K562 (cell line): ENCODE results near the gene BMF. TPM values are rescaled to one million over a fixed set of nuclear protein-coding genes. Genes with fewer than 3 reads are reported as not detected.
A peak's percentile ranks its signal among the peaks of the same experiment; 100 is the strongest.

Experiments
- BRCA1 ChIP-seq, 2 experiments: fragments of 450-650 bp in 1 of 2; sonication (generic) in 1 of 2; formaldehyde crosslinking in 1 of 2; IDR thresholded peaks; 2 replicates each; pipeline versions ENCODE4 v1.5.0 to v1.6.1; 2017 to 2020; ENCODE audit warnings: mild to moderate bottlenecking in 1 of 2, missing genetic modification reagents in 1 of 2
- CBX1 ChIP-seq: sonication (generic); IDR thresholded peaks from 2 replicates; pipeline ENCODE4 v1.6.1; 2016; ENCODE audit warnings: antibody characterized with exemption, low read depth, mild to moderate bottlenecking
- COPS2 ChIP-seq: fragments of 450-650 bp; conservative IDR thresholded peaks from 2 replicates; pipeline ENCODE4 v1.6.1; 2016; ENCODE audit warnings: mild to moderate bottlenecking, moderate library complexity
- DNMT1 ChIP-seq: fragments of 450-650 bp; IDR thresholded peaks from 2 replicates; pipeline ENCODE4 v1.6.1; 2016; ENCODE audit warnings: antibody characterized with exemption, mild to moderate bottlenecking
- DPF2 ChIP-seq: fragments of 450-650 bp; IDR thresholded peaks from 2 replicates; pipeline ENCODE4 v1.6.1; 2016
- ESRRA ChIP-seq: fragments of 450-650 bp; IDR thresholded peaks from 2 replicates; pipeline ENCODE4 v1.6.1; 2014; ENCODE audit warnings: low read depth, mild to moderate bottlenecking, moderate library complexity, borderline replicate concordance
- ETV6 ChIP-seq, 3 experiments: fragments of 150-350 bp in 1 of 3; sonication (generic) in 1 of 3; formaldehyde crosslinking in 1 of 3; IDR thresholded peaks; 2 replicates each; pipeline versions ENCODE4 v1.6.1 to v1.8.0; 2014 to 2022; ENCODE audit warnings: borderline replicate concordance in 2 of 3, low read depth in 2 of 3, antibody characterized with exemption in 1 of 3, low read length in 1 of 3, mild to moderate bottlenecking in 1 of 3, missing genetic modification reagents in 1 of 3
- FOS ChIP-seq: IDR thresholded peaks from 3 replicates; pipeline ENCODE4 v1.6.1; 2011; ENCODE audit not compliant: insufficient read length; ENCODE audit errors: extremely low read depth
- HDAC6 ChIP-seq: IDR thresholded peaks from 2 replicates; pipeline ENCODE4 v1.6.1; 2012; ENCODE audit warnings: low read depth, mild to moderate bottlenecking, control low read depth, inconsistent platforms, low read length, moderate library complexity
- HNRNPK ChIP-seq: fragments of 200-400 bp; formaldehyde crosslinking; IDR thresholded peaks from one replicate; pipeline ENCODE4 v1.6.1; 2018; ENCODE audit warnings: mild to moderate bottlenecking, low read depth, low read length; ENCODE audit not compliant: poor library complexity, severe bottlenecking
- ILF3 ChIP-seq: fragments of 450-650 bp; IDR thresholded peaks from 2 replicates; pipeline ENCODE4 v1.6.1; 2018; ENCODE audit warnings: antibody characterized with exemption, mild to moderate bottlenecking, moderate library complexity, borderline replicate concordance
- MYC ChIP-seq, 2 experiments: fragments of 250-450 bp in 1 of 2; sonication (Bioruptor Pico) in 1 of 2; IDR thresholded peaks; 2 replicates each; pipeline versions ENCODE4 v1.5.1 to v1.6.1; 2012 to 2021; ENCODE audit warnings: low read depth in 2 of 2, borderline replicate concordance in 1 of 2, improper control_type of control experiment in 1 of 2, low read length in 1 of 2, mild to moderate bottlenecking in 1 of 2, moderate library complexity in 1 of 2
- TBL1XR1 ChIP-seq, 2 experiments: IDR thresholded peaks; 2 replicates each; pipeline ENCODE4 v1.6.1; 2012; ENCODE audit warnings: improper control_type of control experiment in 2 of 2, low read length in 2 of 2, mild to moderate bottlenecking in 1 of 2
- TFAM ChIP-seq: fragments of 250-450 bp; sonication (Bioruptor Pico); conservative IDR thresholded peaks from 2 replicates; pipeline ENCODE4 v1.5.0; 2021; ENCODE audit warnings: mild to moderate bottlenecking, moderate library complexity
- XRCC3 ChIP-seq: fragments of 450-650 bp; IDR thresholded peaks from 2 replicates; pipeline ENCODE4 v1.6.1; 2017; ENCODE audit warnings: mild to moderate bottlenecking, moderate library complexity
- ZNF324 ChIP-seq: fragments of 250-450 bp; sonication (Bioruptor Pico); IDR thresholded peaks from 2 replicates; pipeline ENCODE4 v1.4.0; 2020; ENCODE audit warnings: mild to moderate bottlenecking
- ZNF354B ChIP-seq: fragments of 250-450 bp; sonication (Bioruptor Pico); IDR thresholded peaks from 2 replicates; pipeline ENCODE4 v1.4.0; 2020
- polyA plus RNA-seq, 8 experiments: library from polyadenylated mRNA; depleted of rRNA in 4 of 8; stranded (reverse) in 5 of 8; unstranded in 3 of 8; fragments of >200 nt; fragmentation: Nextera tagmentation in 2 of 8; fragmentation: Illumina TruSeq in 1 of 8; extraction: Ambion mirVana in 2 of 8; extraction: Trizol in 1 of 8; gene quantifications; 2 replicates each; pipeline versions ENCODE4 v1.2.1 to v1.2.3, GENCODE V29; 2011 to 2014; ENCODE audit warnings: inconsistent platforms in 1 of 8, missing spikeins in 1 of 8
- total RNA-seq, 7 experiments: library from RNA; depleted of rRNA in 6 of 7; stranded (reverse); fragments of >200 nt in 6 of 7; fragmentation: Illumina TruSeq in 2 of 7; extraction: Trizol in 2 of 7; gene quantifications; 2 replicates each; pipeline versions ENCODE4 v1.2.1 to v1.2.3, GENCODE V29; 2011 to 2021; ENCODE audit warnings: low replicate concordance in 1 of 7
- TF ChIP-seq, protein P1 (sequence below), 2 experiments: fragments of 450-650 bp in 1 of 2; sonication (generic) in 1 of 2; formaldehyde crosslinking in 1 of 2; IDR thresholded peaks; 2 replicates each; pipeline versions ENCODE4 v1.7.1 to v1.9.0; 2016 to 2022; ENCODE audit warnings: inconsistent platforms in 1 of 2, mild to moderate bottlenecking in 1 of 2, missing genetic modification reagents in 1 of 2

The BMF gene
- total and polyA plus RNA-seq, 9 of the 15 experiments (the other 6 are each of a cell fraction or from before 2014, with no cell fraction given) = 0.25 to 0.91 (median 0.59) TPM; not detected in 2

GRCh38 chr15:40104865-40105516 is 3.7 kb downstream of the BMF start (continued):
- TF ChIP-seq HNRNPK (no peak), FOS (no peak), MYC (IDR thresholded peaks at IDR 0.05; ENCODE audit: low read depth, low read length) (peak; percentile 66), MYC (CRISPR knock-in tag; IDR thresholded peaks at IDR 0.05; ENCODE audit: borderline replicate concordance, low read depth) (no peak), ETV6 (IDR thresholded peaks at IDR 0.05; ENCODE audit: borderline replicate concordance in 1 of 2, low read depth in 2 of 2, low read length in 1 of 2) (no peak), ETV6 (CRISPR knock-in tag; IDR thresholded peaks at IDR 0.05; ENCODE audit: borderline replicate concordance) (no peak), DPF2 (peak; percentile 71), ESRRA (no peak), XRCC3 (no peak), ILF3 (no peak), BRCA1 (IDR thresholded peaks at IDR 0.05) (no peak), BRCA1 (CRISPR knock-in tag; IDR thresholded peaks at IDR 0.05) (no peak), CBX1 (peak; percentile 86), HDAC6 (no peak), COPS2 (no peak), TBL1XR1 (IDR thresholded peaks at IDR 0.05; ENCODE audit: low read length in 2 of 2) (no peak; a peak in 1 of 4 replicates), DNMT1 (no peak), TFAM (CRISPR knock-in tag) (no peak), ZNF324 (CRISPR knock-in tag) (no peak), ZNF354B (CRISPR knock-in tag) (no peak)
- TF ChIP-seq, protein P1, sequence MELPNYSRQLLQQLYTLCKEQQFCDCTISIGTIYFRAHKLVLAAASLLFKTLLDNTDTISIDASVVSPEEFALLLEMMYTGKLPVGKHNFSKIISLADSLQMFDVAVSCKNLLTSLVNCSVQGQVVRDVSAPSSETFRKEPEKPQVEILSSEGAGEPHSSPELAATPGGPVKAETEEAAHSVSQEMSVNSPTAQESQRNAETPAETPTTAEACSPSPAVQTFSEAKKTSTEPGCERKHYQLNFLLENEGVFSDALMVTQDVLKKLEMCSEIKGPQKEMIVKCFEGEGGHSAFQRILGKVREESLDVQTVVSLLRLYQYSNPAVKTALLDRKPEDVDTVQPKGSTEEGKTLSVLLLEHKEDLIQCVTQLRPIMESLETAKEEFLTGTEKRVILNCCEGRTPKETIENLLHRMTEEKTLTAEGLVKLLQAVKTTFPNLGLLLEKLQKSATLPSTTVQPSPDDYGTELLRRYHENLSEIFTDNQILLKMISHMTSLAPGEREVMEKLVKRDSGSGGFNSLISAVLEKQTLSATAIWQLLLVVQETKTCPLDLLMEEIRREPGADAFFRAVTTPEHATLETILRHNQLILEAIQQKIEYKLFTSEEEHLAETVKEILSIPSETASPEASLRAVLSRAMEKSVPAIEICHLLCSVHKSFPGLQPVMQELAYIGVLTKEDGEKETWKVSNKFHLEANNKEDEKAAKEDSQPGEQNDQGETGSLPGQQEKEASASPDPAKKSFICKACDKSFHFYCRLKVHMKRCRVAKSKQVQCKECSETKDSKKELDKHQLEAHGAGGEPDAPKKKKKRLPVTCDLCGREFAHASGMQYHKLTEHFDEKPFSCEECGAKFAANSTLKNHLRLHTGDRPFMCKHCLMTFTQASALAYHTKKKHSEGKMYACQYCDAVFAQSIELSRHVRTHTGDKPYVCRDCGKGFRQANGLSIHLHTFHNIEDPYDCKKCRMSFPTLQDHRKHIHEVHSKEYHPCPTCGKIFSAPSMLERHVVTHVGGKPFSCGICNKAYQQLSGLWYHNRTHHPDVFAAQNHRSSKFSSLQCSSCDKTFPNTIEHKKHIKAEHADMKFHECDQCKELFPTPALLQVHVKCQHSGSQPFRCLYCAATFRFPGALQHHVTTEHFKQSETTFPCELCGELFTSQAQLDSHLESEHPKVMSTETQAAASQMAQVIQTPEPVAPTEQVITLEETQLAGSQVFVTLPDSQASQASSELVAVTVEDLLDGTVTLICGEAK (IDR thresholded peaks at IDR 0.05) = no peak
- TF ChIP-seq, protein P1 (CRISPR knock-in tag; IDR thresholded peaks at IDR 0.05) = no peak
